Measurements from ENCODE around the gene KCNJ12.
"Not testable (repeated sequence)": the region's sequence is repeated elsewhere in the genome, so short reads cannot be mapped to it uniquely, and the experiment has no call there.

Gene KCNJ12

DNA sequence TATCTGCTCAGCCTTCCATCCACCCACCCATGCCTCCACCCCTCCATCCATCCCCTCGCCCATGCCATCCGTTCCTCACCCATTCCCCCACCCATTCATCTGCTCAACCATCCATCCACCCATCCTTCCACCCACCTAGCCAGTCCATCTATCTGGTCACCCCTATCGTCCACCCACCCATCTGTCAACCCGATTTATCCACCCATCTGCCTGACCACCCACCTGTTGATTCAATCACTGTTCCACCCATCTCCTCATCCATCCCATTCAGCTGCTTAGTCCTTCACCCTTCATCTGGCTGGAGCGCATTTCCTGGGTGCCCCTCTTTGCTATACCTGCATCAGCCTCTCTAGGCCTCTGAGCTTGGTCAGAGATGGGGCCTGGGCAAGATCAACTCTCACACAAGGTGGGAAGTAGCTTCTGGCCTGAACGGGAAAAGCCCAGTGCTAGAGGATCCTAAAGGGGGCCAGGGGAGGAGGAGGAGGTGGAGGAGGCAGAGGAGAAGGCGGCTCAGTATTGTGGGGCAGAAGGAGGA lies 32.7 kb downstream of the KCNJ12 start:
- DNase-seq: not testable (repeated sequence)

DNA sequence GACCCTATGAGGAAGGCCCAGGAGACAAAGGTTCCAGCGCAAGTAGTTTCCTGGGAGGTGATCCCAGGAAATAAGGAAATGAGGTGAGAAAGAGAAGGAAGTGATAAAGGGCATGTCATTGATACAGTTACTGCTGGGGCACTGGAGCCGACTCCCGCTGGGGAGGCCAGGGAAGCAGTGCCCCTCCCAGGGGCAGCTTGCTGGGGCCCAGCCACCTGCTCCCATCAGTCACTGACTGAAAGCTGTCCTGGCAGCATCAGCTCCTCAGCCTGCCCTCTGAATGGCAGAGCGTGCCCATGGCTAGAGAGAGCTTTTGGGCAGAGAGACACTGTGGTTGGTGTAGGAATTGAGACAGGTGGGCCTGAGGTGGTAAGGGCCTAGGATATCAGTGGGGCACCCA lies 33.2 kb downstream of the KCNJ12 start:
- not testable (repeated sequence) for DNase-seq

DNA sequence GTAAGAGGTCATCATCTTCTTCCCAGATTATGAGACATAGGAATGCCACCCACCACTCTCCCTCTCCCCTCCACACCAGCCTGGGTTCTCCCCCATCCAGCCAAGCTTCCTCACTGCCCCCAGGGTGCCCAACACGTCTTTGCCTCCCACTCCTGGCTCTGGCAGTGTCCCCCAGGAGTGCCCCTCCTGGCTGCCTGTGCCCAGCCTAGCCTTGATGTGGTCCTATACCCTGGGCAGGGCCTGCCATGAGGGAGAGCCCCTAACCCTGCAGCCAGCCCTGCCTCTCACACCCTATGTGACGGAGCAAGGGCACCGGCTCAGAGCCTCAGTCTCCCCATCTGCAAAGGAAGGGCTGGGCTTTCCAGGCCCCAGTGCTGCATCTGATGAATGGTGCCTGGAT lies 33.8 kb downstream of the KCNJ12 start:
- DNase-seq: not testable (repeated sequence)

DNA sequence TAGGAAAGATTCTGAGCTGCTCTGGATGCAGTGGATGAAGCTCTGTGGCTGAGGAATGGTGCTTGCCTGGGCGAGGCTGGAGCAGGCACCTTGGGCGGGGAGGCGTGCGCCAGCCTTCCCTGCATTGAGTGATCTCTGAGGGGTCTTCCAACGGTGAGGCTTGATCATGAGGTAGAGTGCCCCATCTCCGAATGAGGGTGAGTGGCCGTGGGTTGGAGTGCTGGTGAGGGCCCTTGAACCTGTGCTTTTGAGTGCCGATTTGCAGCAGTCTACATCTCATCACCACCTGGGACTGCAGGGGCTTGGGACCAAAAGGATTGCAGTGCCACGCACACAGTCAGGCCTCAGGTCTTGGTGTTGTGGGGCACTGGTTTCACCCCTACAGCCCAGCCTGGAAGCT lies 34.2 kb downstream of the KCNJ12 start:
- DNase-seq: not testable (repeated sequence)

DNA sequence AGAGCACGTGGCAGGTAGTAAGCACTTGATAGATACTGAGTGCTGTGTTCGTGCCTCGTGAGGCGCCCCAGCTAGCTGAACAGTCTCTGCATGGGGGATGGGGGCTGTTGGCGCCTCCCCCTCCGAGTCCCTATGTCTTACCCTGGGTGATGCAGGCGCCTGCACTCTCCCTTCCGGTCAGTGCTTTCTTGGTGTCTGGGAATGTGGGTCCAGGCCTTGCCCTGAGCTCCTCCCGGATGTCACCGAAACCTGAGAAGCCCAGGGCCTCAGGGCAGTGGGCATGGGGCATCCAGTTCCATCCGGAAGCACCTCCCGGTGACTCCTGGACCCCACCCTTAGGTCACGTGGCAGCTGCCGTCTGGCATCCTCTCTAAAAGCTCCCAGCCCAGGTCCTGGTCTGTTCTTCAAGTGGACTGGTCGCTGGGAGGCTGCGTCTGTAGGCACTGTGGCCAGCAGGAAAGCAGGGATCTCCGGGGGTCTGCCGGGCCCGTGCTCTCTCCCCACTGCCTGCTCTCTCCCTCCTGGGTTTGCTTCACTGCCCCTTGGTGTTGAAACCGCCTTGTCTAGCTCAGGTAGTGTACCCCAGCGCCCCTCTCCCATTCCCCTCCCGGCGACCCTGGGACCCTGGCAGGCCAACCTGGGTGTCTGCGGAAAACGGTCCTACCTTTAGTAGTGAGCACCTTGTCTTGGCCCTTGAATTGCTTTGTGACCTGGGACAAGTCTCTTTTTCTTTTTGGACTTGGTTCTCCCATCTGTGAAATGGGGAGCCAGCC lies 34.9 kb downstream of the KCNJ12 start:
- DNase-seq: not testable (repeated sequence)

DNA sequence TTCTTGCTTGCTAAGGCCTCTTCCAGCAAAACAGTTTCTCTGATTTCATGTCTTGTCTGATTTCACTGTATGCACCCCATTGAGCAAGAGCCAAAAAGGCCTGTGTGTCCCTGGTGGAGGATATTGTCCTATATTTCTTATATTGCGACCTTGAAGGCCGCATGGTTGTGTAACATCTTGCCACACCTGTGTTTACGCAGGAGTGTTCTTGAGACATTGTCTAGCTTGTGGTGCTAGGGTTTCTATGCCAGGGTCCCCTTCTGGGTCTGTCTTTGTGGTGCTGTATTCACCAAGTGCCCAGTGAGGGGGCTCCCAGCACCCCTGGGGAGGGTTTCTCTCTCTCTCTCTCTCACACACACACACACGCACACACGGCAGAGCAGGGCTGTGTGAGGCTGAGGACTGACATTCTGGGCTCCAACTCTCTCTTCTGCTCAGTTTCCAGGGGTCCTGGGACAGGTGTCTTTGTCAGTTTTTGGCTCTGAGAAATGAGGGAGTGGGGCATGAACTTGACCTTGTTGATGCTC lies 35.6 kb downstream of the KCNJ12 start:
- not testable (repeated sequence) for DNase-seq

DNA sequence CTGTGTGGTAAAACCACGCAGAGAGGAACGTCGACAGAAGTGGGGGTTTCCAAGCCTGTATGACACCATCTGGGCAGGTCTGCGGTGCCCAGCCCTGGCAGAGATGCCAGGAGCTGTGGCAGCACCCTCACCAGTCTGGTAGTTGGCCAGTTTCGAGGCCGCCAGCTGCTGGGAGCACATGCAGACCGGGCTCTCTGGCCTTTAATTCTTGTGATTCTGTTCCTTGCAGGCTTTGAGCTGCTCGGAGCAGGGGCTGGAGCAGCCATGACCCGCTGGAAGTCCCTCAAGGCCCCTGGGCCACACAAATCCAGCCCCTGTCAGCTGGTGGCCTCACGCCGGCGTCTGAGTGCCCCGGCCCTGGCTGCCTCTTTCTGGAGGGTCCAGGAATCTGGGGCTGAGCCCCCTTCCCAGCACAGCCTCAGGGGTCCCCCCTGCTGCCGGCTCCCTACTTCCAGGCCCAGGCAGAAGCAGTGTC lies 36.1 kb downstream of the KCNJ12 start:
- DNase-seq: not testable (repeated sequence)

DNA sequence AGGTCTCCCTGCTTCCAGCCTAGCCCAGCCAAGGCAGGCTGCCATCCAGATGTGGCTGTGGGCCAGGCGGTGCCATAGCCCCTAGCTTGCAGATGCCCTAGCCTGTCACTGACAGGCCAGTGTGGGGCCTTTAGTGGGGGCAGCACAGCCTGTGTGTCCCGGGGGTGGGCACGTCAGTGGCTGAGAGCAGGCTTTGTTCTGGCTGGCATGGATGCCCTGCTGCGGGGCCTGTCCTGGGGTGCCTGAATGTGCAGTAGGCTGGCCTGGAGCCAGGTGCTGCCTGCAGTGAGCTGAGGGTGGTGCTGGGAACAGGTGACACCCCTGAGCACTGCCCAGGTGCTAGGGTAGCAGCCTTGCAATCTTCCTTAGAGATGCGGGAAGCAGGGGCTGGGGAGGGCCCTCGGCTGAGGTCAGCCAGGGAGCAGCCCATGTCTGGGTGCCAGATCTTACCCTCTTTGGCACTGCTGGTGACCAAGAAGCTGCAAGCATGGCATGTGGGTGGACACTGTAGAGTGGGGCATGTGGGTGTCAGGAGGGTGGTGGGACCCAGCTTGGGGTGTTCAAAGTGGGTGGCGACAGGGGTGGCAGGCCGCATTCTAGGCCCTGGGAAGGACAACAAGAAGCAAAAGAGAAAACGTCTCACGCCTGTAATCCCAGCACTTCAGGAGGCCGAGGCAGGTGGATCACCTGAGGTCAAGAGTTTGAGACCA lies 37.6 kb downstream of the KCNJ12 start:
- DNase-seq: not testable (repeated sequence)

DNA sequence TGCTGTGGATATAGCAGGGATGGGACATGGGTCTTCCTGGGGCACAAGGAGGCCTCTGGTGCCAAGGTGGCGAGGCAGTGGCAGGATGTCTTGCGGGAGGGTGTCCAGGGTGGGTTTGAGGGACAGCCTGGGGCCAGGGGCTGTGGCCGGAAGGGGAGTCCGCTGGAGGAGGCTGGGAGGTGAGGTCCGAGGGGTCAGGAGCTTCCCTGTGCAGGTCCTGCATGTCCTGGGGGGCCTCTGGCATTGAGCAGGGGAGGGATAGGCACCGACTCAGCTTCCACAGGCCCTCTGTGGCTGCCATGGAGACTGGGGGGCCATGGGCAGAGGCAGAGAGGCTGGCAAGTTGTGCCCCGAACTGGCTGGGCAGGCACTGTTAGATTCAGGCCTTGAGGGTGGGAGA lies 38.5 kb downstream of the KCNJ12 start:
- not testable (repeated sequence) for DNase-seq

DNA sequence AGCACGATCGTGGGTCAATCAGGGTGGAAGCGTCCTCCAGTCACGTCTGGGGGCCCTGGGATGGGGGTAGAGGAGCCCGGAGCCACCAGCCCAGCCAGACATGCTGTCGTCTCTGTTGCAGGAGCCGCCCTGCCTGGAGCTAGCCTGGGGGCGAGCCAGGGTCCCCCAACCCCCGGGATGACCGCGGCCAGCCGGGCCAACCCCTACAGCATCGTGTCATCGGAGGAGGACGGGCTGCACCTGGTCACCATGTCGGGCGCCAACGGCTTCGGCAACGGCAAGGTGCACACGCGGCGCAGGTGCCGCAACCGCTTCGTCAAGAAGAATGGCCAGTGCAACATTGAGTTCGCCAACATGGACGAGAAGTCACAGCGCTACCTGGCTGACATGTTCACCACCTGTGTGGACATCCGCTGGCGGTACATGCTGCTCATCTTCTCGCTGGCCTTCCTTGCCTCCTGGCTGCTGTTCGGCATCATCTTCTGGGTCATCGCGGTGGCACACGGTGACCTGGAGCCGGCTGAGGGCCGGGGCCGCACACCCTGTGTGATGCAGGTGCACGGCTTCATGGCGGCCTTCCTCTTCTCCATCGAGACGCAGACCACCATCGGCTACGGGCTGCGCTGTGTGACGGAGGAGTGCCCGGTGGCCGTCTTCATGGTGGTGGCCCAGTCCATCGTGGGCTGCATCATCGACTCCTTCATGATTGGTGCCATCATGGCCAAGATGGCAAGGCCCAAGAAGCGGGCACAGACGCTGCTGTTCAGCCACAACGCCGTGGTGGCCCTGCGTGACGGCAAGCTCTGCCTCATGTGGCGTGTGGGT lies 39.2 kb downstream of the KCNJ12 start:
- not testable (repeated sequence) for DNase-seq

DNA sequence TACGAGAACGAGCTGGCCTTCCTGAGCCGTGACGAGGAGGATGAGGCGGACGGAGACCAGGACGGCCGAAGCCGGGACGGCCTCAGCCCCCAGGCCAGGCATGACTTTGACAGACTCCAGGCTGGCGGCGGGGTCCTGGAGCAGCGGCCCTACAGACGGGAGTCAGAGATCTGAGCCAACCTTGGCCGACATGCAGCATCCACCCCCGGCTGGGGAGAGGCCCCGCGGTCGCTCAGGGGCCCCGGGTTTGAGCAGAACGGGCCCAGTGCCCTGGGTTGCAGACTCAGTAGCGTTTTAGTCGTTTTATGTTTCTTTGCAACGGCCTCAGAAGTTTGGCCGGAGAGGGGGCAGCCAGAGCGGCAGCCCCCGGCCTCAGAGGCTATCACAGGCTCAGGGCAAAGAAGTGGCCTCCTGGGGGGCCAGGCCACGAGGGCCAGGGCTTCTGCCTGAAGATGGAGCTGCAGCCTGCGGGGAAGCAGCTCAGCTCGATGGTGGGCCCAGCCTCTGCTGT lies 40.4 kb downstream of the KCNJ12 start:
- not testable (repeated sequence) for DNase-seq

DNA sequence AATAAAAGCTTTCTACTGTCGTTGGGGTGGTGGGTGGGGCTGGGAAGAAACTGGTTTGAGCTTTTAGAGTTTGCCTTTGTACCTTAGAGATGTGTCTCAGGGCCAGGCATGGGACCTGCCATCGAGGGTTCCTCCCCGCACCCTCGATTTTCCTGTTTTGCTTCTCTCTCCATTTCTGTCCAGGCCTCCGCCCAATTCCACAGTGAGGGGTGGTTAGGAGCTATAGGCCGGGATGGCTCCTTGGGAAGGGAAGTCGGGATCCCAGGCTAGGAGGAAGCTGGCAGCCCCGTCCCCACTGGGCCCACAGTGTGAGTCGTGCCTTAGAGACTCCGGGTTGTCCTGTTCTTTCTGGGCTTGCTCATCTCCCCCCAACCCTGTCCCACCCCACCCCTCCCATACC lies 41.2 kb downstream of the KCNJ12 start:
- DNase-seq: not testable (repeated sequence)

DNA sequence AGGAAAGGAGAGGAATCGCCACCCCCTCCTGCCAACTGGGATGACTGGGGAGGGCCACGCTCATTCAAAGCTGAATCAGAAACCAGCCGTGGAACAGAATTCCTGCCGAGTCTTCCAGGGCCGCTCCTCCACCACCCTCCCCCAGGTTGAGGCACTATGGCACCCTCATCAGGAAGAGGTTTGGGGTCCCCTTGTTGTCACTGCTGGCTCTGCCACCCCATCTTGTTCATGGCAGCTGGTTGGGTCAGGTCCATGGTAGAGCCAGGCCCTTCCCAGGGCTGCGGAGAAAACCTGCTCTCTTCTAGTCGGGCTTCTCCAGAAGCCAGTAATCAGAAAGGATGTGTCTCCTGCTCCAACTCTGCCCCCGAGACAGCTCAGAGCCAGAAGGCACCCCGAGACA lies 41.8 kb downstream of the KCNJ12 start:
- DNase-seq: no peak

DNA sequence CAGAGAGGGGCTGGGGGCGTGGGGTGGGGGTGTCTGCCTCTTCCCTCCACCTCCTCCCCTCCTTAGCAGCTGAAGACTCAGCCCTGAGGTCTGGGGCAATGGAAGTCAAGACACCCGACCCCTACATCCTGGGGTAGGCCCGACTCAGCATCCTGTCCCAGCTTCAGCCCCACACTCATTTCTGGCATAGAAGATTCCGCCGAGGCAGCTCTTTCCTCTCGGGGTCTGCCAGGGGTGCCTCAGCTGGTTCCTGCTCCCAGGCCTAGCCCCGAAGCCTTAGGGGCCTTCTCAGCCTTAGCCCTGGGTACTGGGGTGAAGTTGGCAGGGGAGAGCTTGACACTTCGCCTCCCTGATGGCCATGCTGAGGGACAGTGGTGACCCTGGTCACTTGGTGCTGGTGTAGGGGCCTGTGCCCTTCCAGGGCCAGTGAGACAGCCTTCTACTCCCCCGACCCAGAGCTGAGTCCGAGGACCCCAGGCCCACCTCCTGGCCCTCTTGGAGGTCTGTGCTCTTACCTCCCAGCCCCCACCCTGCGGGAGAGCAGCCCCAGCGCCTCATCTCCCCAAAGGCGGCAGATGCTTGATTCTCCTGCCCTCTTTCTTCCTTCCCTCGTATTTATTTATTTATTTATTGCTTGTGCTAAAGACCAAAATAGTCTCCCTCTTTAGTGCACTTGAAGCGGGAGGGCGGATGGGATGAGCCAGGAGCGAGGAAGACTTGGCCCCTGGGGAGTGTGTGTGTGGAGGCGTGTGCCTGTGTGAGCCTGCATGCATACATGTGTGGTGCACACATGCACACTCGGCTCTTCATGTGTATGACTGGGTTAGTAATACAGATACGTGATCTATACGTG lies 42.5 kb downstream of the KCNJ12 start:
- DNase-seq: no peak

DNA sequence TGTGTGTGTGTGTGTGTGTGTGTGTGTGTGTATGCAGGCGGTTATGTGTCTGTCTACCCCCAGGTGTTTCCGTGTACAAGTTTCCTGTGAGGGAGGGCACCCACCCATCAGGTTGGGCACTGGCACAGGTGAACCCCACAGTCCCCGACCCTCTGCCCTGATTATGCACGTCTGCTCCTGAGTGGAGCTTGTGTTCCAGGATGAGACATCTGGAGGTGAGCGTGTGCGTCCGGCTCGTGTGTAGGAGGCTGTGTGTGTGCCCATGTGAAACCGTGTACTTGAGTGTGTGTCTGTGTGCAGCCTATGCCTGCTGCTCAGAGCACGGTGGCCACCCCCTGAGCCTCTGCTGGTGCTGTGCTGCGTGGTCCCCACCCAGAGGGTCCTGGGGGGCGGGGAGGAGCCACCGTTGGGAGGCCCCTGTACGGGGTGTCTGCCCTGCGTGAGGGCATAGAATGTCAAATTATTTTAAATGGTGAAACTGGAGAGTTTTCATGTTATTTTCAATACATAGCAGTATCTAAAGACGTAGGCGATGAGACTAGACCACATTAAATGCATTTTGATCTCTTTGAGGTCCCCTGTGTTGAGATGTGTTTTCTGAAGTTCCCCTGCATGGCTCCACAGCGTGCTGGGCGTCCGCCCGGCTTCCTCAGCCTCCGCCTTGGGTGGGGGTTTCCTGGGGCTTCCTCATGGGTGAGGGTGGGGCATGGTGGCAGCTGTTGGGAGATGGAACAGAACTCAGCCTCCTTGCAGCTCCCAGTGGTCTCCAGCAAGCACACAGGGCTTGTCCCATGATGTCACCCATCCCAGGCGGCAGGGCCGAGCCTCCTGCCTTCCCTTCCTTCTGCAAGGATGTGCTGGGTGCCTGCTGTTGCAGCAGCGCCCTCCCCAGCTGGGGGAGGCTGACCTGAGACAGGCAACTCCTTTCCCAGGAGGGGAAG lies 43.4 kb downstream of the KCNJ12 start:
- DNase-seq: no peak

DNA sequence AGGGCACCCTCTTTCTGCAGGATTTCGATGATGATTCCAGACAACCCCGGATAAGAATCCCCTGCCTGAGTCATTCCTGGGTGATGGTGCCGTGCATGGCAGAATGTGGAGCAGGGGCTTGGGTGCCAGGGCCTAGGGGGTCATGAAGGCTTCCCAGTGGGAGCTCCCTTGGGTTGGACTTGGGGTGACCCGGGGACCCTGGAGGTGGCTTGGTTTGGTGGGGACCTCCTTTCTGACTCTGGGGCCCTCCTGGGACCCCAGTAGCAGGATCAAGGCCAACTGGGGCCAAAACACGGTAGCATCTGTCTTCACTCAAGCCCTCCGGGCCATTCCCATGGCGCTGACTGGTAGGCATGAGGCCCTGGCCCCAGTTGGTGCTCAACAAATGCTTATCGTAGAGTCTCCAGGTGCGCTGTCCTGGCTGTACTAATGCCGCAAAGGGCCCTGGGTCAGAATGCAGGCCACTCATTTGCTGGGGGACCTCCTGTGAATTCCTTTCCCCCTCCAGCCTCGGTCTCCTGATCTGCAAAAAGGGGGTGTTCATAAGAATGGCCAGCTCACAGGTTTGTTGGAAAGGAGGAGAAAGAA lies 44.4 kb downstream of the KCNJ12 start:
- not testable (repeated sequence) for DNase-seq

DNA sequence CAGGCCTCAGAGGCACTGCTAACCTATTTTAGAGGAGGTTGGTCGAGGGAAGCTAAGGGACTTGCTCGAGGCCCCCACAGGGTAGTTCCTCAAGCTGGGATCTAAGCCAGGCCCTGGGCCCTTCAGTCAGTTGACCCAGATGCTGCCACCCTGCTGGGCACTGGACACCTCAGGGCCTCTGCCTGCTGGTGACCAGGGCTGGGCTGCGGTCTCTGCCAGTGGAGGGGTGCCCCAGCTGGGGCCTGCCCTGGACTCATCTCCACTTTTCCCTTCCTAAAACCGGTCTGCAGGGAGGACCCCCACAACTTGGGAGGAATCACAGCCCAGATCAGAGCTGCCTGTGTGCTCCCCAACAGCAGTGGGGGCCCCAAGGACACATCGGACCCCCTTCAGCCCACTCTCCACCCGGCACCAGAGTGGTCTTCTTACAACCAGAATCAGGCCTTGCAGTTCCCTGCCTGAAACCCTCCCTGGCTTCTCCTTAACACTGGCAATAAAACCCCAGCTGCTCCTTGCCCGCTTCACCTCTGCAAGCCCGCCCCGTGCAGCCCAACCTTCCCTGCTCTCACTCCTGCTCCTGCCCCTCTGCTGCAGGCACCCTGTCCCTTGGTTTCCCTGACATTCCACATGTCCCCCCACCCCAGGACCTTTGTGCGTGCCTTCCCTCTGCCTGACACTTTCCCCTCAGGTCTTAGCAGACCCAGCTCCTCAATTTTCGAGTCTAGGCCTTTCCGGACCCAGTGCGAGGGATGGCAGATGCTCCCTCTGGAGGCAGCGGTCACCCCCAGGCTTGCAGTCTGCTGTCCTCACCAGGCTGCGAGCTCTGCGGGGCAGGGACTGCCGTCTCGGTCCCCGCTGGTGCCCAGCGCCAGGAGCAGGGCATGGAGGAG lies 45.5 kb downstream of the KCNJ12 start:
- not testable (repeated sequence) for DNase-seq

DNA sequence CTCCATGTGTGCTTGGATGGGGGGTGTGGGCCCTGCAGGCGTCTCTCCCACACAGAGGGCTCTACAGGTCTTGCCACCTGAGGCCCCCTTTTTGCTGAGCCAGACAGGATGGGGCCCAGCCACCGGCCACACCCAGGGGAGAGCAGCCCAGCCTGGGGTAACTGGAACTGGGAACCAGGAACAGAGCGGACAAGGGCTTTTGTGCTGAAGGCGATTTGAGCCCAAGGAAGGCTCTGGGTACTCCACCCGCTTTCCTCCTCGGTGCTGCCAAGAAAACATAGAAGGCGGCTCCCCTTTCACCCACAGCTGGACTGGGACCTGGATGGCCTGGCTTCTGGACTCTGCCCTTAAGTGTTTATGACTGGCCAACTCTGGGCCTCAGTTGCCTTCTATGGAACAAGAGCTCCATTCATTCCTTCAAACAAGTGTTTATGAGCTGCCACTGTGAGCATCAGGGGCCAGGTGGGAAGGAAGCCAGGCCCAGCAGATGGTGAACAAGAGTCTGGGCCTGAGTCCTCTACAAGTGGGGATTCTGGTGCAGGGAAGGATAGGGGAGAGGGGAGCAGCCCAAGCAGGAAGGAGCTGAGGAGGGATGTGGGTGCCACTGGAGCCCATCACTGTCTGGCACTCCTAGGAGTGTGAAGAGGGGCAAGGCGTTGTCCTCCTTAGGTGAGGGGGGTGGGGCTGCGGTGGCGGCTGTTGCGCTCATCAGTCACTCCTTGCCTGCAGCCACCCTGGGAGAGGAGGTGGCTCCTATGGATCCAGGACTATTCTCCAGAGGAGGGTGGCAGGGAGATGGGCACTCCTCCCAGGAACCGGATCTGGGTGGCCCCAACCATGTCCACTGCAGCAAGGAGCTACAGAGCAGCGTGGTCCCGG lies 46.4 kb downstream of the KCNJ12 start:
- not testable (repeated sequence) for DNase-seq

Data from NCI-H2081 (cell line).